ENCODE measurements around the gene ADAMTS17.
"Not testable (repeated sequence)": the region's sequence is repeated elsewhere in the genome, so short reads cannot be mapped to it uniquely, and the experiment has no call there.

The ADAMTS17 gene

GRCh38 chr15:100339999-100340398, 1.8 kb downstream of the ADAMTS17 start:
- DNase-seq = no peak

GRCh38 chr15:100339451-100339850, 2.3 kb downstream of the ADAMTS17 start:
- DNase-seq = not testable (repeated sequence)

- DNase-seq = peak; percentile 89
Observed at GRCh38 chr15:100338971-100339444, 2.8 kb downstream of the ADAMTS17 start.

GRCh38 chr15:100338247-100338646, 3.5 kb downstream of the ADAMTS17 start:
- no peak for DNase-seq

- no peak for DNase-seq
Observed at GRCh38 chr15:100337096-100338044, 4.4 kb downstream of the ADAMTS17 start.

- DNase-seq = peak; percentile 76
Observed at GRCh38 chr15:100336061-100336460, 5.7 kb downstream of the ADAMTS17 start.

GRCh38 chr15:100335335-100335999, 6.3 kb downstream of the ADAMTS17 start:
- DNase-seq = peak; percentile 98

GRCh38 chr15:100334905-100335304, 6.9 kb downstream of the ADAMTS17 start:
- no peak for DNase-seq

GRCh38 chr15:100334456-100334855, 7.3 kb downstream of the ADAMTS17 start:
- no peak for DNase-seq

- no peak for DNase-seq
Observed at GRCh38 chr15:100334015-100334414, 7.8 kb downstream of the ADAMTS17 start.

- DNase-seq = no peak
Observed at GRCh38 chr15:100333236-100333635, 8.5 kb downstream of the ADAMTS17 start.

GRCh38 chr15:100332721-100333120, 9.1 kb downstream of the ADAMTS17 start:
- no peak for DNase-seq

GRCh38 chr15:100332231-100332630, 9.5 kb downstream of the ADAMTS17 start:
- DNase-seq = no peak

GRCh38 chr15:100330629-100331215, 11.1 kb downstream of the ADAMTS17 start:
- DNase-seq = no peak

- DNase-seq = no peak
Observed at GRCh38 chr15:100330221-100330620, 11.6 kb downstream of the ADAMTS17 start.

GRCh38 chr15:100328796-100329195, 13.0 kb downstream of the ADAMTS17 start:
- DNase-seq = no peak

- DNase-seq = no peak
Observed at GRCh38 chr15:100318880-100319279, 22.9 kb downstream of the ADAMTS17 start.

- no peak for DNase-seq
Observed at GRCh38 chr15:100314809-100315400, 26.9 kb downstream of the ADAMTS17 start.

- no peak for DNase-seq
Observed at GRCh38 chr15:100311833-100312476, 29.8 kb downstream of the ADAMTS17 start.

GRCh38 chr15:100311154-100311625, 30.6 kb downstream of the ADAMTS17 start:
- no peak for DNase-seq

GRCh38 chr15:100310513-100311153, 31.1 kb downstream of the ADAMTS17 start:
- no peak for DNase-seq

- no peak for DNase-seq
Observed at GRCh38 chr15:100310041-100310405, 31.8 kb downstream of the ADAMTS17 start.
